ENCODE measurements around the gene CARD11. TPM values are rescaled to one million over a fixed set of nuclear protein-coding genes. Genes with fewer than 3 reads are reported as not detected.

CARD11 gene
- polyA plus RNA-seq, 1 donor from 2014 or later, result not detected

- no peak overlapping the region for H3K27ac ChIP-seq (ENCODE audit: low read length)
- H3F3A ChIP-seq (ENCODE audit: insufficient read depth, low read length, poor library complexity, severe bottlenecking), result no peaks in the 10 kb centered on the region
- no peaks in the 10 kb centered on the region for H3K9me2 ChIP-seq (ENCODE audit: insufficient read depth, low read length)
- no peak overlapping the region for H3K4me3 ChIP-seq (ENCODE audit: low read length)
- no peaks in the 10 kb centered on the region for H3K79me2 ChIP-seq (replicated peaks; ENCODE audit: insufficient read depth, low read length)
- no peaks in the 10 kb centered on the region for H4K20me1 ChIP-seq (ENCODE audit: insufficient read depth)
- TF ChIP-seq, protein P1, sequence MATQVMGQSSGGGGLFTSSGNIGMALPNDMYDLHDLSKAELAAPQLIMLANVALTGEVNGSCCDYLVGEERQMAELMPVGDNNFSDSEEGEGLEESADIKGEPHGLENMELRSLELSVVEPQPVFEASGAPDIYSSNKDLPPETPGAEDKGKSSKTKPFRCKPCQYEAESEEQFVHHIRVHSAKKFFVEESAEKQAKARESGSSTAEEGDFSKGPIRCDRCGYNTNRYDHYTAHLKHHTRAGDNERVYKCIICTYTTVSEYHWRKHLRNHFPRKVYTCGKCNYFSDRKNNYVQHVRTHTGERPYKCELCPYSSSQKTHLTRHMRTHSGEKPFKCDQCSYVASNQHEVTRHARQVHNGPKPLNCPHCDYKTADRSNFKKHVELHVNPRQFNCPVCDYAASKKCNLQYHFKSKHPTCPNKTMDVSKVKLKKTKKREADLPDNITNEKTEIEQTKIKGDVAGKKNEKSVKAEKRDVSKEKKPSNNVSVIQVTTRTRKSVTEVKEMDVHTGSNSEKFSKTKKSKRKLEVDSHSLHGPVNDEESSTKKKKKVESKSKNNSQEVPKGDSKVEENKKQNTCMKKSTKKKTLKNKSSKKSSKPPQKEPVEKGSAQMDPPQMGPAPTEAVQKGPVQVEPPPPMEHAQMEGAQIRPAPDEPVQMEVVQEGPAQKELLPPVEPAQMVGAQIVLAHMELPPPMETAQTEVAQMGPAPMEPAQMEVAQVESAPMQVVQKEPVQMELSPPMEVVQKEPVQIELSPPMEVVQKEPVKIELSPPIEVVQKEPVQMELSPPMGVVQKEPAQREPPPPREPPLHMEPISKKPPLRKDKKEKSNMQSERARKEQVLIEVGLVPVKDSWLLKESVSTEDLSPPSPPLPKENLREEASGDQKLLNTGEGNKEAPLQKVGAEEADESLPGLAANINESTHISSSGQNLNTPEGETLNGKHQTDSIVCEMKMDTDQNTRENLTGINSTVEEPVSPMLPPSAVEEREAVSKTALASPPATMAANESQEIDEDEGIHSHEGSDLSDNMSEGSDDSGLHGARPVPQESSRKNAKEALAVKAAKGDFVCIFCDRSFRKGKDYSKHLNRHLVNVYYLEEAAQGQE (IDR thresholded peaks at IDR 0.05; ENCODE audit: borderline replicate concordance), result no peak
- TF ChIP-seq RAD21 (conservative IDR thresholded peaks at IDR 0.05) (no peak), EP300 (conservative IDR thresholded peaks at IDR 0.05; ENCODE audit: poor library complexity, severe bottlenecking) (no peak), POLR2AphosphoS5 (IDR thresholded peaks at IDR 0.05) (no peak), SMC3 (conservative IDR thresholded peaks at IDR 0.05; ENCODE audit: poor library complexity) (no peak), MXI1 (conservative IDR thresholded peaks at IDR 0.05; ENCODE audit: poor library complexity, severe bottlenecking) (no peak), EZH2 (IDR thresholded peaks at IDR 0.05; ENCODE audit: borderline replicate concordance, insufficient read depth, low read length, poor library complexity, severe bottlenecking) (no peak), TAF1 (IDR thresholded peaks at IDR 0.05; ENCODE audit: low read depth) (no peak)
- no peak overlapping the region for H2AFZ ChIP-seq (ENCODE audit: low read depth, low read length)
- no peaks in the 10 kb centered on the region for H3K9me3 ChIP-seq (ENCODE audit: low read length)
- H3K9ac ChIP-seq (ENCODE audit: low read length), result no peak overlapping the region
- H3K36me3 ChIP-seq (ENCODE audit: insufficient read depth, low read length), result no peaks in the 10 kb centered on the region
- no peaks in the 10 kb centered on the region for H3K27me3 ChIP-seq (ENCODE audit: insufficient read depth, low read depth, low read length)
- no peak overlapping the region for H3K4me2 ChIP-seq (ENCODE audit: low read length)
Measured at GRCh38 chr7:2968616-2969397, 74.9 kb downstream of the CARD11 start.

GRCh38 chr7:2968176-2968575 is 75.5 kb downstream of the CARD11 start:
- TF ChIP-seq EZH2 (IDR thresholded peaks at IDR 0.05; ENCODE audit: borderline replicate concordance, insufficient read depth, low read length, poor library complexity, severe bottlenecking) (no peak), MXI1 (conservative IDR thresholded peaks at IDR 0.05; ENCODE audit: poor library complexity, severe bottlenecking) (no peak), RAD21 (conservative IDR thresholded peaks at IDR 0.05) (no peak), EP300 (conservative IDR thresholded peaks at IDR 0.05; ENCODE audit: poor library complexity, severe bottlenecking) (no peak), SMC3 (conservative IDR thresholded peaks at IDR 0.05; ENCODE audit: poor library complexity) (no peak), POLR2AphosphoS5 (IDR thresholded peaks at IDR 0.05) (no peak), CTCF (IDR thresholded peaks at IDR 0.05; ENCODE audit: poor library complexity, severe bottlenecking) (no peak), TAF1 (IDR thresholded peaks at IDR 0.05; ENCODE audit: low read depth) (no peak)
- TF ChIP-seq, protein P1 (IDR thresholded peaks at IDR 0.05; ENCODE audit: borderline replicate concordance), result no peak
- Histone ChIP-seq H3K9me2 (ENCODE audit: insufficient read depth, low read length) (no peaks in the 10 kb centered on the region), H4K20me1 (ENCODE audit: insufficient read depth) (no peaks in the 10 kb centered on the region), H3K27me3 (ENCODE audit: insufficient read depth, low read depth, low read length) (no peaks in the 10 kb centered on the region), H3K36me3 (ENCODE audit: insufficient read depth, low read length) (no peaks in the 10 kb centered on the region), H2AFZ (ENCODE audit: low read depth, low read length) (no peak overlapping the region), H3F3A (ENCODE audit: insufficient read depth, low read length, poor library complexity, severe bottlenecking) (no peaks in the 10 kb centered on the region), H3K4me3 (ENCODE audit: low read length) (no peak overlapping the region), H3K9ac (ENCODE audit: low read length) (no peak overlapping the region), H3K9me3 (ENCODE audit: low read length) (no peaks in the 10 kb centered on the region), H3K4me2 (ENCODE audit: low read length) (no peak overlapping the region), H3K79me2 (replicated peaks; ENCODE audit: insufficient read depth, low read length) (no peaks in the 10 kb centered on the region), H3K27ac (ENCODE audit: low read length) (no peak overlapping the region)
